Ectodermal cell (in vitro differentiated cells): Measurements from ENCODE around the gene CNIH2.
"Not testable (repeated sequence)": the region's sequence is repeated elsewhere in the genome, so short reads cannot be mapped to it uniquely, and the experiment has no call there.

Experiments used
- H3K27ac ChIP-seq: 2 replicates; pipeline ENCODE4 v1.7.0; 2013; ENCODE audit warnings: mild to moderate bottlenecking, low read depth, low read length; ENCODE audit not compliant: insufficient read depth, poor library complexity, severe bottlenecking
- H3K27me3 ChIP-seq: 2 replicates; pipeline ENCODE4 v1.7.0; 2013; ENCODE audit warnings: mild to moderate bottlenecking, low read length; ENCODE audit not compliant: insufficient read depth, control insufficient read depth, poor library complexity, severe bottlenecking
- H3K36me3 ChIP-seq: one replicate; pipeline ENCODE4 v1.7.0; 2013; ENCODE audit warnings: low read length; ENCODE audit not compliant: control insufficient read depth, insufficient read depth
- H3K4me1 ChIP-seq: one replicate; pipeline ENCODE4 v1.7.0; 2013; ENCODE audit warnings: low read length; ENCODE audit not compliant: control insufficient read depth, insufficient read depth
- H3K4me3 ChIP-seq: 2 replicates; pipeline ENCODE4 v1.7.0; 2013; ENCODE audit warnings: low read depth, low read length, control low read depth; ENCODE audit not compliant: insufficient read depth
- H3K9me3 ChIP-seq: 2 replicates; pipeline ENCODE4 v1.7.0; 2013; ENCODE audit warnings: mild to moderate bottlenecking, low read length, moderate library complexity; ENCODE audit not compliant: control insufficient read depth
- WGBS, 2 experiments: methylation state at CpG; one replicate each; pipeline ENCODE4 v1.1.7; 2013; ENCODE audit warnings: missing lambda C conversion rate in 2 of 2; 5-methylcytosine and 5-hydroxymethylcytosine counted together

The CNIH2 gene

DNA sequence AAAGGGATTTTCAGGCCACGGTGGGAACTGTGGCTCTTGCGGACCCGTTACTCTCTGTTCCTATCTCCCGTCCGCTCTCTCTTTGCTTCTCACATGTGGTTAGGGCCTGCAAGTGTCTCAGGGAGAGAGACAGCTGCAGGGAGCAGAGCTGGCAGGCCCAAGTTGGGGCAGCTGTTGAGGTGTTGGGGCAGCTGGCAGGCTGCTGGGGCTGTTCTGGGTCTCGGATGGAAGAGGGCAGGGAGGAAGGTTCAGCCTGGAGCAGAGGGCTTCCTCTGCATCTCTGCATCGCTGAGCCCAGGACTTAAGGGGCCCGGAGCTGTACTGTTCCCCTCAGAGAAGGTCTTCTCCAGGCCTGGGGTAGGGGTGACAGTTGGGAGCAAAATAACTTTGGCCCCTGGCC, 2.6 kb upstream of the CNIH2 start:
- no peaks in the 10 kb centered on the region for H3K27me3 ChIP-seq
- 95 to 96% methylated on average over 8 of the region's 8 CpGs for WGBS, 2 experiments

DNA sequence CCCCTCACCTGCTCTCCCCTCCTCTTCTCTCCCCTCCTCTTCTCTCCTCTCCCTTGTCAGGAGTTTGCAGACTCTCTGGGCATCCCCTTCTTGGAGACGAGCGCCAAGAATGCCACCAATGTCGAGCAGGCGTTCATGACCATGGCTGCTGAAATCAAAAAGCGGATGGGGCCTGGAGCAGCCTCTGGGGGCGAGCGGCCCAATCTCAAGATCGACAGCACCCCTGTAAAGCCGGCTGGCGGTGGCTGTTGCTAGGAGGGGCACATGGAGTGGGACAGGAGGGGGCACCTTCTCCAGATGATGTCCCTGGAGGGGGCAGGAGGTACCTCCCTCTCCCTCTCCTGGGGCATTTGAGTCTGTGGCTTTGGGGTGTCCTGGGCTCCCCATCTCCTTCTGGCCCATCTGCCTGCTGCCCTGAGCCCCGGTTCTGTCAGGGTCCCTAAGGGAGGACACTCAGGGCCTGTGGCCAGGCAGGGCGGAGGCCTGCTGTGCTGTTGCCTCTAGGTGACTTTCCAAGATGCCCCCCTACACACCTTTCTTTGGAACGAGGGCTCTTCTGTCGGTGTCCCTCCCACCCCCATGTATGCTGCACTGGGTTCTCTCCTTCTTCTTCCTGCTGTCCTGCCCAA, 1.9 kb upstream of the CNIH2 start:
- Histone ChIP-seq H3K27ac (no peak overlapping the region), H3K36me3 (peaks cover 31% of the 10 kb centered on the region), H3K9me3 (no peaks in the 10 kb centered on the region), H3K27me3 (no peaks in the 10 kb centered on the region), H3K4me1 (peaks cover 26% of the 10 kb centered on the region), H3K4me3 (no peak overlapping the region)
- 95% methylated on average over 14 of the region's 14 CpGs for WGBS, 2 experiments

More for the DNA sequence above, 2.6 kb upstream of the CNIH2 start:
- no peaks in the 10 kb centered on the region for H3K9me3 ChIP-seq
- no peak overlapping the region for H3K27ac ChIP-seq
- peaks cover 20% of the 10 kb centered on the region for H3K4me1 ChIP-seq
- no peak overlapping the region for H3K4me3 ChIP-seq
- H3K36me3 ChIP-seq = peaks cover 31% of the 10 kb centered on the region

DNA sequence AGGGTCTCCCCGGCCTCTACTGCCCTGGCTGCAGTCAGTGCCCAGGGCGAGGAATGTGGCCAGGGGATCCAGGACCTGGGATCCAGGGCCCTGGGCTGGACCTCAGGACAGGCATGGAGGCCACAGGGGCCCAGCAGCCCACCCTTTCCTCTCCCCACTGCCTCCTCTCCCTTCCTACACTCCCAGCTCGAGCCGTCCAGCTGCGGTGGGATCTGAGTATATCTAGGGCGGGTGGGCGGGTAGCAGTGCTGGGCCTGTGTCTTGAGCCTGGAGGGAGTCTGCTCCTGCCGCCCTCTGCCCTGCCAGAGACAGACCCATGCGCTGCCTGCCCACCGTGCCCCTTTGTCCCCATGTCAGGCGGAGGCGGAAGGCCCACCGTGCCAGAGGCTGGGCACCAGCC, 1.4 kb upstream of the CNIH2 start:
- not testable (repeated sequence) for H3K27me3 ChIP-seq, H3K4me3 ChIP-seq, H3K9me3 ChIP-seq, H3K27ac ChIP-seq
- 87 to 91% methylated on average over 12 to 13 of the region's 13 CpGs for WGBS, 2 experiments
- H3K4me1 ChIP-seq = peaks cover 32% of the 10 kb centered on the region
- H3K36me3 ChIP-seq = peaks cover 31% of the 10 kb centered on the region

DNA sequence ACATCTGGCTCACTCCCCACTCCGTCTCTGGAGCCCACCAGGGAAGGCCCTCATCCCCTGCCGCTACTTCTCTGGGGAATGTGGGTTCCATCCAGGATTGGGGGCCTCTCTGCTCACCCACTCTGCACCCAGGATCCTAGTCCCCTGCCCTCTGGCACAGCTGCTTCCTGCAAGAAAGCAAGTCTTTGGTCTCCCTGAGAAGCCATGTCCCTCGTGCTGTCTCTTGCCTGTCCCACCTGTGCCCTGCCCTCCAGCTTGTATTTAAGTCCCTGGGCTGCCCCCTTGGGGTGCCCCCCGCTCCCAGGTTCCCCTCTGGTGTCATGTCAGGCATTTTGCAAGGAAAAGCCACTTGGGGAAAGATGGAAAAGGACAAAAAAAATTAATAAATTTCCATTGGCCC, 911 bp upstream of the CNIH2 start:
- WGBS, 2 experiments = 80 to 86% methylated on average over 4 of the region's 4 CpGs
- H3K27ac ChIP-seq, H3K9me3 ChIP-seq, H3K4me3 ChIP-seq, H3K27me3 ChIP-seq: not testable (repeated sequence)
- H3K4me1 ChIP-seq = peaks cover 36% of the 10 kb centered on the region
- peaks cover 29% of the 10 kb centered on the region for H3K36me3 ChIP-seq

DNA sequence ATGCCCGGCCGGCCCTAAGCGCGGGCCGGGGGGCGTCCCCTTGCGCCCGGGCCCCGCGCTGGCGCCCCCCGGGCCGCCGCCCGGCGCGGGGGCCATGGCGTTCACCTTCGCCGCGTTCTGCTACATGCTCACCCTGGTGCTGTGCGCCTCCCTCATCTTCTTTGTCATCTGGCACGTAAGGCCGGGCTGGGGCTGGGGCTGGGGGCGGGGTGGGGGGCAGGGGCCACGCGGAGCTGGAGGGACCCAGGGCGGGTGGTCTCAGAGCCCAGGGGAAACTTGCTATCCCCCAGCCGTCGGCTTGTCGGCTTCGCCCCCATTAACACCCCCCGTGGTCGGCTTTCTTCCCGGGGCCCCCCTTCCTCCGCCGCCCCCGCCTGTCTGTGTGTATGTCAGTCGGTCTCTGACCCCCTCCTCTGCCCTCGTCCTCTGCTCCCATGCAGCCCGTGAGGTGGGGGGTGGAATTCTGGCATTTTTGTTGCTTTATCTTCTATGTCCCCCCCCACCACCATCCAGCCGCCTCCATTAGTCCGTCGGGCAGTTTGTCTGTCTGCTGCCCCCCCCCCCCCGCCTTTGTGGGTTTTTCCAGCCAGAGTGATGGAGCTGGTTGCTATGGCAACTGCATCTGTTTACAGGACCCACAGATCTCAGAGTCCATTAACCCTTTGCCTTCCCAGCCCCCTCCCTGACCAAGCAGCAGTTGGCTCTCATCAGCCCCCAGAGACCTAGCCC, 552 bp downstream of the CNIH2 start:
- peaks cover 17% of the 10 kb centered on the region for H3K36me3 ChIP-seq
- no peaks in the 10 kb centered on the region for H3K27me3 ChIP-seq
- H3K4me1 ChIP-seq = peaks cover 40% of the 10 kb centered on the region
- peak overlapping the region; percentile 40 for H3K4me3 ChIP-seq
- 1% methylated on average over 41 to 42 of the region's 45 CpGs for WGBS, 2 experiments
- no peaks in the 10 kb centered on the region for H3K9me3 ChIP-seq
- peak overlapping the region; percentile 20 for H3K27ac ChIP-seq

DNA sequence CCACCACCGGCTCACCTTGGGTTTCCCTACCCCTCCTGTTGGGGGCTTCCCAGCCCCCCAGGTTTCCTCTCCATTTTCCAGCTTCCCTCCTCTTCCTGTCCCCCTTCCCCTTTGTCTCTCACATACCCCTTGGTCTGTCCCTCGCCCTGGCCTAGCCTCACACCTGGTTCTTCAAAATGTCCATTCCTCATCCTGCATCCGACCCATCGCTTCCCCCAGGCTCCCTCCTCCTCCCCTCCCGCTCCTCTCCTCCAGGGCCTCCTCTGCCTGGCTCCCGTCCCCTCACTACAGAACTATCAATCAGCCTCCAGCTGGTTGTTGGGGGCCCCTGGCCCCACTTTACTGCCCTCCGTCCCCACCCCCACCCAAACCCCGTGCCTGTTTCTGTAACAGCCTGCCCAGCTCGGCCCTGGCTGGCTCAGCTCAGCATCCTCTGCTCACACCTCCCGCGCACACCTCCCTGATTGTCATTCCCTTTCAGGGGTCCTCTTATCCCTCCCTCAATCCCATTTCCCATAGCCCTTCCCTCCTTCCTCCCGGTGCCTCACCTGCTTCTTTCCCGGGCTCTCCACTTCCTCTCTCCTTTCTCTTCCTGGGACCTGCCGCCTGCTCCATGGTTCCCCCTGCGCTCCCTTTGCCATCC, 1.2 kb downstream of the CNIH2 start:
- Histone ChIP-seq H3K27me3 (no peaks in the 10 kb centered on the region), H3K27ac (no peak overlapping the region), H3K9me3 (no peaks in the 10 kb centered on the region), H3K36me3 (peaks cover 22% of the 10 kb centered on the region), H3K4me1 (peaks cover 40% of the 10 kb centered on the region), H3K4me3 (peak overlapping the region; percentile 40)
- WGBS, 2 experiments = 30 to 31% methylated on average over 15 of the region's 15 CpGs

DNA sequence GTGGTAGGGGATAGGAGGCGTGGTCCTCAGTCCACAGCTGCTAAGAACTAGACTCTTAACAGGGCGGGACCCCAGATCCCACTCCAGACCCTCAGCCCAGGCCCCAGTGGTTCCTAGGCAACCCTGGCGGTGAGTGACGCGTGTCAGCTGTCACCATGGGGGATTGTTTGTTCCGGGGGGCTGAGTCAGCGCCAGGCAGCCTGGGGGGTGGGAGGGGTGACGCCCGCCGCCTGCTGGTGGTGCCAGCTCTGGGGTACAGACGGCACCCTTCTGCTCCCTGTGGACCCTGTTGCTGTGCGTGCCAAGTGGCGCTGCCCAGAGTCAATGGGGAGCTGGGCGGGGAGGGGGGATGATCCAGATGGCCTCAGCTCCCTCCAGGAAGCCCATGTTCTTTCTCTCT, 2.5 kb downstream of the CNIH2 start:
- H3K27ac ChIP-seq = no peak overlapping the region
- H3K27me3 ChIP-seq = no peaks in the 10 kb centered on the region
- peaks cover 18% of the 10 kb centered on the region for H3K36me3 ChIP-seq
- 51 to 60% methylated on average over 14 of the region's 14 CpGs for WGBS, 2 experiments
- H3K4me1 ChIP-seq = peaks cover 40% of the 10 kb centered on the region
- no peak overlapping the region for H3K4me3 ChIP-seq
- H3K9me3 ChIP-seq = no peaks in the 10 kb centered on the region

DNA sequence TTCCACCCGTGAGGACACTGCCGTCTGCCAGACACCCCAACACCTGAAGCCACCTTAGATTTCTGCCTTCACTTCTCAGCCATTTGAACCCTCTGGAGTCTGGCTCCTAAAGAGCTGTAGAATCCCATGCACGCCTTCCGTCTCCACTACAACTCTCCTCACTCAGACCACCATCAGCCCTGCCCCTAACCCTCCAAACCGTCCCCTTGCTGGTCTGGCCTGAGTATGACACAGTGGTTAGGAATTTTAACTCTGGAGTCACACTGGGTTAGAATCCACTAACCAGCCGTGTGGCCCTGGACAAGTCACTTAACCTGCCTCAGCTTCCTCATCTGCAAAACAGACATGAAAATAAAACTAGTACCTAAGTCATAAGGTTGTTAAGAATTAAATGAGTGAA, 3.0 kb downstream of the CNIH2 start:
- Histone ChIP-seq H3K27ac (no peak overlapping the region), H3K4me3 (no peak overlapping the region), H3K4me1 (peaks cover 40% of the 10 kb centered on the region), H3K9me3 (no peaks in the 10 kb centered on the region), H3K27me3 (no peaks in the 10 kb centered on the region), H3K36me3 (peaks cover 12% of the 10 kb centered on the region)
- WGBS, 2 experiments = 75 to 78% methylated on average over 6 of the region's 6 CpGs

DNA sequence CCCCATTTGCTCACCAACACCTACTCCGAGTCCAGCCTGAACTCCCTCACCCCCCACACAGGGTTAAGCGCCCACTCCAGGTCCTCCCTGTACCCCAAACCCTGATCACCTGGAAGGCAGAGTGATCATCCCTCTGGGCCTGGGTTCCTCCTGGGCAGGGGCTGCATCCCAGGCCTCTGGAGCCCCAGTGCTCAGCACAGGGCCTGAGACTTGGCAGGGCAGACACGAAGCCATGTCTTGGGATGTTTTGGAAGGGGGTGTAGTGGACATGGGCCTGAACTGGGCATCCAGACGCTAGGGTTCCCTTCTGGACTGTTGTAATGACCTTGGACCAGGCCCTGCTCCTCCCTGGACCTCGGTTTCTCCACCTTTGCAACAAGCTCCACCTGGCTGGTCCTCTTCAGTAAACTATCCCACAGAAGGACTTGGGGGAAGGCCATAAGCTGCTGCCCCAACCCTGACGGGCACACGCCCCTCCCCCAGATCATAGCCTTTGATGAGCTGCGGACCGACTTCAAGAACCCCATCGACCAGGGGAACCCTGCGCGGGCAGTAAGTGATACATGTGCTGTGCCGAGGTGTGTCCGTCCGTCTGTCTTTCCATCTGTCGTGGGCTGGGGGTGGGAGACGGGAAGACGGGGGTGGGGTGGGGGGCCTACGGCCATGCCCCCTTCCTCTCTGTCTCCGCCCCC, 3.9 kb downstream of the CNIH2 start:
- Histone ChIP-seq H3K9me3 (no peaks in the 10 kb centered on the region), H3K4me3 (no peak overlapping the region), H3K4me1 (peaks cover 40% of the 10 kb centered on the region), H3K27ac (no peak overlapping the region), H3K27me3 (no peaks in the 10 kb centered on the region), H3K36me3 (peaks cover 9% of the 10 kb centered on the region)
- WGBS, 2 experiments = 44 to 48% methylated on average over 20 of the region's 20 CpGs
